CD4-positive, alpha-beta T cell (primary cell): ENCODE measurements around the gene STX12. TPM values are rescaled to one million over a fixed set of nuclear protein-coding genes. Genes with fewer than 3 reads are reported as not detected.

Experiments
- ATAC-seq: fragments of 200-7000 bp; cut with Tn5 transposase; one replicate; pipeline ENCODE4 v1.10.0; 2022; ENCODE audit warnings: mild to moderate bottlenecking; ENCODE audit not compliant: poor library complexity
- CTCF ChIA-PET: fragments of 350-600 bp; sonication (Branson Sonifier 250); formaldehyde crosslinking; loops from one replicate; lab custom pipeline; 2021; ENCODE audit warnings: antibody characterized with exemption, inconsistent platforms; lab: Charles Lee
- POLR2A ChIA-PET: fragments of 350-600 bp; sonication (Branson Sonifier 250); formaldehyde crosslinking; loops from one replicate; lab custom pipeline; 2021; ENCODE audit warnings: antibody characterized with exemption, inconsistent platforms; lab: Charles Lee
- DNase-seq, 14 experiments: peaks; one replicate each; pipeline ENCODE4 v3.0.0-alpha.2; 2013 to 2020; ENCODE audit warnings: mixed read lengths in 2 of 14
- H3K27ac ChIP-seq, 2 donors: one replicate each; pipeline versions ENCODE4 v1.5.1 to v1.7.0; 2013; ENCODE audit warnings: low read length in 2 of 2, low read depth in 1 of 2, mild to moderate bottlenecking in 1 of 2
- H3K27me3 ChIP-seq, 2 experiments: 1 replicate in 1 of 2; 2 replicates in 1 of 2; pipeline versions ENCODE4 v1.6.1 to v1.7.0; 2013; ENCODE audit warnings: low read length in 2 of 2, control low read depth in 1 of 2, mild to moderate bottlenecking in 1 of 2, moderate library complexity in 1 of 2; ENCODE audit not compliant: insufficient read depth in 2 of 2, control insufficient read depth in 1 of 2
- H3K36me3 ChIP-seq: one replicate; pipeline ENCODE4 v1.6.1; 2013; ENCODE audit warnings: low read length, control low read depth; ENCODE audit not compliant: insufficient read depth
- H3K4me1 ChIP-seq: one replicate; pipeline ENCODE4 v1.6.1; 2013; ENCODE audit warnings: low read length, control low read depth; ENCODE audit not compliant: insufficient read depth
- H3K4me3 ChIP-seq: one replicate; pipeline ENCODE4 v1.5.1; 2013; ENCODE audit warnings: mild to moderate bottlenecking, low read length, moderate library complexity
- H3K9me3 ChIP-seq, 2 experiments: 1 replicate in 1 of 2; 2 replicates in 1 of 2; pipeline versions ENCODE4 v1.6.1 to v1.7.0; 2013; ENCODE audit warnings: low read length in 2 of 2, mild to moderate bottlenecking in 2 of 2, control low read depth in 1 of 2, moderate library complexity in 1 of 2; ENCODE audit not compliant: control insufficient read depth in 1 of 2, insufficient read depth in 1 of 2
- H3K27ac Mint-ChIP-seq: one replicate; pipeline ENCODE4 v1.8.0; 2020; ENCODE audit warnings: mixed read lengths
- H3K27me3 Mint-ChIP-seq: one replicate; pipeline ENCODE4 v1.8.0; 2021; ENCODE audit warnings: mixed read lengths
- H3K36me3 Mint-ChIP-seq: one replicate; pipeline ENCODE4 v1.8.0; 2021; ENCODE audit warnings: low read depth, mixed read lengths
- H3K4me1 Mint-ChIP-seq: one replicate; pipeline ENCODE4 v1.8.0; 2021; ENCODE audit warnings: low read depth, mixed read lengths
- H3K4me3 Mint-ChIP-seq: one replicate; pipeline ENCODE4 v1.8.0; 2020; ENCODE audit warnings: mild to moderate bottlenecking, mixed read lengths
- H3K9me3 Mint-ChIP-seq: one replicate; pipeline ENCODE4 v1.8.0; 2020; ENCODE audit warnings: mixed read lengths
- intact Hi-C, 2 experiments: fragments of 100-400 bp; cut with DNase I in 1 of 2; cut with micrococcal nuclease in 1 of 2; formaldehyde crosslinking; loops; one replicate each; pipeline versions ENCODE4 v1.15.1 to v1.9.0; 2023 to 2025; cut with DNase I, micrococcal nuclease
- total RNA-seq, 174 experiments: library from RNA in 2 of 174; stranded (reverse) in 2 of 174; gene quantifications; one replicate each; pipeline ENCODE4 v1.2.3 and lab custom pipeline; 2021 to 2026
- TF ChIP-seq, protein P1 (sequence below): fragments of 200-600 bp; IDR thresholded peaks from one replicate; pipeline ENCODE4 v1.8.0; 2022; ENCODE audit warnings: antibody characterized with exemption, mild to moderate bottlenecking

The STX12 gene
- total RNA-seq, 2 experiments from 2014 or later: 20.3 to 22.7 TPM

GRCh38 chr1:27795601-27796000 lies 22.6 kb downstream of the STX12 start:
- no peaks in the 10 kb centered on the region for H3K9me3 Mint-ChIP-seq
- peaks cover 69% of the 10 kb centered on the region for H3K36me3 Mint-ChIP-seq
- peaks cover 69% of the 10 kb centered on the region for H3K36me3 ChIP-seq

GRCh38 chr1:27804791-27805190 lies 31.8 kb downstream of the STX12 start:
- Histone ChIP-seq H3K4me3 (no peak overlapping the region), H3K27ac (no peak overlapping the region), H3K36me3 (peaks cover 50% of the 10 kb centered on the region), H3K27me3 (no peaks in the 10 kb centered on the region), H3K9me3 (no peaks in the 10 kb centered on the region), H3K4me1 (no peaks in the 10 kb centered on the region)
- TF ChIP-seq, protein P1, sequence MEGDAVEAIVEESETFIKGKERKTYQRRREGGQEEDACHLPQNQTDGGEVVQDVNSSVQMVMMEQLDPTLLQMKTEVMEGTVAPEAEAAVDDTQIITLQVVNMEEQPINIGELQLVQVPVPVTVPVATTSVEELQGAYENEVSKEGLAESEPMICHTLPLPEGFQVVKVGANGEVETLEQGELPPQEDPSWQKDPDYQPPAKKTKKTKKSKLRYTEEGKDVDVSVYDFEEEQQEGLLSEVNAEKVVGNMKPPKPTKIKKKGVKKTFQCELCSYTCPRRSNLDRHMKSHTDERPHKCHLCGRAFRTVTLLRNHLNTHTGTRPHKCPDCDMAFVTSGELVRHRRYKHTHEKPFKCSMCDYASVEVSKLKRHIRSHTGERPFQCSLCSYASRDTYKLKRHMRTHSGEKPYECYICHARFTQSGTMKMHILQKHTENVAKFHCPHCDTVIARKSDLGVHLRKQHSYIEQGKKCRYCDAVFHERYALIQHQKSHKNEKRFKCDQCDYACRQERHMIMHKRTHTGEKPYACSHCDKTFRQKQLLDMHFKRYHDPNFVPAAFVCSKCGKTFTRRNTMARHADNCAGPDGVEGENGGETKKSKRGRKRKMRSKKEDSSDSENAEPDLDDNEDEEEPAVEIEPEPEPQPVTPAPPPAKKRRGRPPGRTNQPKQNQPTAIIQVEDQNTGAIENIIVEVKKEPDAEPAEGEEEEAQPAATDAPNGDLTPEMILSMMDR: no peak
- no peak overlapping the region for H3K27ac Mint-ChIP-seq
- H3K27me3 Mint-ChIP-seq: no peaks in the 10 kb centered on the region
- H3K4me1 Mint-ChIP-seq: no peaks in the 10 kb centered on the region
- intact Hi-C loops: no loop called here
- CTCF ChIA-PET: no interaction called here
- no peak for DNase-seq
- peaks cover 65% of the 10 kb centered on the region for H3K36me3 Mint-ChIP-seq
- no peak overlapping the region for H3K4me3 Mint-ChIP-seq
- H3K9me3 Mint-ChIP-seq: no peaks in the 10 kb centered on the region
- ATAC-seq: no peak
- POLR2A ChIA-PET: no interaction called here

More at GRCh38 chr1:27795601-27796000, 22.6 kb downstream of the STX12 start:
- Histone ChIP-seq H3K4me3 (no peak overlapping the region), H3K9me3 (no peaks in the 10 kb centered on the region), H3K27ac (no peak overlapping the region), H3K4me1 (no peaks in the 10 kb centered on the region), H3K27me3 (no peaks in the 10 kb centered on the region)
- DNase-seq (no peak), ATAC-seq (no peak)
- intact Hi-C loops: no loop called here
- Mint-ChIP-seq H3K27me3 (no peaks in the 10 kb centered on the region), H3K4me3 (no peak overlapping the region), H3K4me1 (no peaks in the 10 kb centered on the region), H3K27ac (no peak overlapping the region)
- CTCF ChIA-PET: no interaction called here
- TF ChIP-seq, protein P1: no peak
- POLR2A ChIA-PET: no interaction called here

GRCh38 chr1:27806758-27807157 lies 33.7 kb downstream of the STX12 start:
- Histone ChIP-seq H3K27ac (no peak overlapping the region), H3K36me3 (peaks cover 49% of the 10 kb centered on the region), H3K4me1 (no peaks in the 10 kb centered on the region), H3K27me3 (no peaks in the 10 kb centered on the region), H3K9me3 (no peaks in the 10 kb centered on the region), H3K4me3 (no peak overlapping the region)
- POLR2A ChIA-PET: no interaction called here
- Mint-ChIP-seq H3K36me3 (peaks cover 61% of the 10 kb centered on the region), H3K4me1 (no peaks in the 10 kb centered on the region), H3K27ac (no peak overlapping the region), H3K4me3 (no peak overlapping the region), H3K9me3 (no peaks in the 10 kb centered on the region), H3K27me3 (no peaks in the 10 kb centered on the region)
- no peak for ATAC-seq
- no peak for DNase-seq
- CTCF ChIA-PET: no interaction called here
- TF ChIP-seq, protein P1: no peak
- intact Hi-C loops: no loop called here
